Activated CD4-positive, CD25-positive, alpha-beta regulatory T cell treated with anti-CD3 and anti-CD28 coated beads, Interleukin-2, amount 50 U/mL, for 72 hours (primary cell): ENCODE results near the gene ST6GALNAC2.
"Not testable (repeated sequence)": the region's sequence is repeated elsewhere in the genome, so short reads cannot be mapped to it uniquely, and the experiment has no call there.

Source experiments
- DNase-seq: peaks from one replicate; pipeline ENCODE4 v3.0.0; 2021

Gene ST6GALNAC2

GRCh38 chr17:76585649-76586593 is at the start of gene ST6GALNAC2:
Gene ST6GALNAC2 (minus strand): TSS chr17:76585860. CDS start chr17:76585808, 52 bp downstream.
- DNase-seq, result peak; percentile 47

DNA sequence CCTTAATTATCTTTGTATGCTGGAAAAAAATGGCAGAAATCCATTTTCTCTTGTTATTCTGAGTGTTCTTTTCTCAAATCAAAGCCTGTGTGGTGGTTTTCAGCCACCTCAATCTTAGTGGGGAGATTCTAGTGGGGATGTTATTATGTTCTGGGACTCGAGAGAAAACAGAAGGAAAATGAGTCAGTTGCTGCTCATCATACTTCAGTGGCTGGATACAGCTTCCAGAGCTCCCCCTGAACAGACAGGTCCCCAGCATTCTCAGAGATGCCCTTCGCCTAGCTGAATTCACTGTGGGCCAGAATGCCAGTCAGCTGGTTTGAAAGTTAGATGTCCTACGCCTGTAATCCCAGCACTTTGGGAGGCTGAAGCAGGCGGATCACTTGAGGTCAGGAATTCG is 49.4 kb upstream of the ST6GALNAC2 start:
- no peak for DNase-seq

- no peak for DNase-seq
These were observed 48.1 kb upstream of the ST6GALNAC2 start for GRCh38 chr17:76633628-76634328.

- no peak for DNase-seq
These were observed 46.3 kb upstream of the ST6GALNAC2 start for GRCh38 chr17:76631821-76632565.

- no peak for DNase-seq
These were observed 44.5 kb upstream of the ST6GALNAC2 start for GRCh38 chr17:76630151-76630550.

DNA sequence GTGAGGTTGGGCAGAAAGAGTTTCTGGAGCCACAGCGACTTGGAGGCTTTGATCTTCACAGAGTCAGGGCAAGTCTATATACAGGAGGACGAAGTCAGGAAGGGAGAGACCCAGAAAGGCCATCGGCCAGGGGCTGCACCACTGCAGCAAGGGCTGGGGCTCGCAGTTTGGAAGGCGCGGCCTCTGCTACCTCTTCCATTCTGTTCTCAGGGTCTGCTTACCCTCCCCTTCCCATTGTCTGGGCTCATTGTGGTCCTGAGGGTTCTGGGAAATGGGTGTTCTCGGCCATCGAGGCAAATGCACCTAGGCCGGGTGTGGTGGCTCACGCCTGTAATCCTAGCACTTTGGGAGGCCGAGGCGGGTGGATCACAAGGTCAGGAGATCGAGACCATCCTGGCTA is 41.9 kb upstream of the ST6GALNAC2 start:
- no peak for DNase-seq

GRCh38 chr17:76626442-76626841 is 40.8 kb upstream of the ST6GALNAC2 start:
- DNase-seq, result no peak

- DNase-seq, result no peak
These were observed 39.8 kb upstream of the ST6GALNAC2 start for GRCh38 chr17:76625496-76625895.

GRCh38 chr17:76623271-76624146 is 37.8 kb upstream of the ST6GALNAC2 start:
- peak; percentile 87 for DNase-seq

GRCh38 chr17:76617838-76618237 is 32.2 kb upstream of the ST6GALNAC2 start:
- DNase-seq, result no peak

- DNase-seq, result no peak
These were observed 29.4 kb upstream of the ST6GALNAC2 start for GRCh38 chr17:76614912-76615617.

DNA sequence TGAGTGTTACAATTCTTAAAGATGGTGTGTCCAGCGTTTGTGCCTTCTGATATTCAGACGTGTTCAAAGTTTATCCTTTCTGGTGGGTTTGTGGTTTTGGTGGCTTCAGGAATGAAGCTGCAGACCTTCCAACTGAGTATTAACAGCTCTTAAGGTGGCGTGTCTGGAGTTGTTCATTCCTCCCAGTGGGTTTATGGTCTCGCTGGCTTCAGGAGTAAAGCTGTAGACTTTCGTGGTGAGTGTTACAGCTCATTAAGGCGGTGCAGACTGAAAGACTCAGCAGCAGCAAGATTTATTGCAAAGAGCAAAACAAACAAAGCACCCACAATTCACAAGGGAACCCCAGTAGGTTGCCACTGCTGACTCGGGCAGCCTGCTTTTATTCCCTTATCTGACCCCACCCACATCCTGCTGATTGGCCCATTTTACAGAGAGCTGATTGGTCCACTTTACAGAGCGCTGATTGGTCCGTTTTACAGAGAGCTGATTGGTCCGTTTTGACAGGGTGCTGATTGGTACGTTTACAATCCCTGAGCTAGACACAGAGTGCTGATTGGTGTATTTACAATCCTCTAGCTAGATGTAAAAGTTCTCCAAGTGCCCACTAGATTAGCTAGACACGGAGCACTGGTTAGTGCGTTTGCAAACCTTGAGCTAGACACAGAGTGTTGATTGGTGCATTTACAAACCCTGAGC is 28.6 kb upstream of the ST6GALNAC2 start:
- DNase-seq, result not testable (repeated sequence)

GRCh38 chr17:76612977-76613851 is 27.6 kb upstream of the ST6GALNAC2 start:
- DNase-seq, result no peak

DNA sequence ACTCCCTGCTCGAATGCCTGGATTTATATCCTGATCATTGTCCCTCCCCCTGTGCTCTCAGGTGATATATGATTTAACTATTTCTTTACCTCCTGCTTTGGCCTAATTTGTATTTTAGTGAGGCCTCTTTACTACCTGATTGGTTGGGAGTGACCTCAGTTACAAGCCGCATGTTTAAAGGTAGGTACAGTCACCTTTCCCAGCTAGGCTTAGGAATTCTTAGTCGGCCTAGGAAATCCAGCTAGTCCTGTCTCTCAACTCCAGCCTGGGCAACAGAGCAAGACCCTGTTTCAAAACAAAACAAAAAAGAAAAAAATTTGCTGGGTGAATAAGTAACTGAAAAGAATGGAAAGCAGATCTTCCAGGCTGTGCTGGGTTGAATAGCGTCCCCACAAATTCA is 26.8 kb upstream of the ST6GALNAC2 start:
- no peak for DNase-seq

DNA sequence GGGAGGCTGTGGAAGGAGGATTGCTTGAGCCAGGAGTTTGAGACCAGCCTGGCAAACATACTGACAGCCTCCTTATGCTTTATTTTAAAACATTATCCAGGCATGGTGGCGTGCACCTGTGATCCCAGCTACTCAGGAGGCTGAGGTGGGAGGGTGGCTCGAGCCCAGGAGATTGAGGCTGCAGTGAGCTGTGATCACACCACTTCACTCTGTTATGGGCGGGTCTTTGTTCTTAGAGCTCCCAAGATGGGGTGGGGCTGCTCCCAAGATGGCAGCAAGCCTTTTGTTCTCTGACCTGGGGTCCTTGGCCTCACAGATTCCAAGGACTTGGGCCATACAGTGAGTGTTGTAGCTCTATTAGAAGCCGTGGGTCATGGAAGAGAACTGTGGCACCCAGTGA is 26.1 kb upstream of the ST6GALNAC2 start:
- no peak for DNase-seq

- DNase-seq, result not testable (repeated sequence)
These were observed 25.6 kb upstream of the ST6GALNAC2 start for GRCh38 chr17:76611080-76611749.

DNA sequence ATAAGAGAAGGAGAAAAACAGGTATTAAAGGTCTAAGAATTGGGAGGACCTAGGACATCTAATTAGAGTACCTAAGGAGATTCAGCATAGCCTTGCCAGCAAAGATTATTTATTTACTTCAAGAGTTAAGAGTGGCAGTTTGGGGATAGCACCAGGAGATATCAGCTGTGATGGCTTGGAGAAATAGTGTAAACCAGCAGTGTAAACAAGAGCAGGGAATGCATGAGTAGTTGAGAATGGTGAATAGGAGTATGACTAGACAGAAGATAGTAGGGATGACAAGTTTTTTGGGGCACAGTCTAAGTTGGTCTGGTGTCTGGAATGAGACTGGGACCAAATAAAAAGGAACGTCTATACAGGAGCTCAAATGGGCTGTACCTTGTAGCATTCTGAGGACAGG is 21.0 kb upstream of the ST6GALNAC2 start:
- not testable (repeated sequence) for DNase-seq

DNA sequence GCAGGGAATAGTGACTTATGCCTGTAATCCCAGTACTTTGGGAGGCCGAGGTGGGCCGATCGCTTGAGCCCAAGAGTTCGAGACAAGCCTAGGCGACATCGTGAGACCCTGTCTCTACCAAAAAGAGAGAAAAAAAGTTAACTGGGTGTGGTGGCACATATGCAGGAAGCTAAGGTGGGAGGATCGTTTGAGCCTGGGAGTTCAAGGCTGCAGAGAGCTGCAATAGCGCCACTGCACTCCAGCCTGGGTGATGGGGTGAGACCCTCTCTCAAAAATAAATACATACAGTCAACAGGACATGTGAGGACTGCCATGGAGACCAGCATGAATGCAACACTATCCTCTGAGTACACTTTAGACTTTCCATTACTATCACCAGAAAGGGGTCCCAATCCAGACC is 15.4 kb upstream of the ST6GALNAC2 start:
- DNase-seq, result no peak
